GM23248 (cell line): ENCODE results near the gene NKAIN2. TPM values are rescaled to one million over a fixed set of nuclear protein-coding genes. Genes with fewer than 3 reads are reported as not detected.
A peak's percentile ranks its signal among the peaks of the same experiment; 100 is the strongest.

Source experiments
- DNase-seq: peaks from one replicate; pipeline ENCODE4 v3.0.0-alpha.2; 2015
- H2AFZ ChIP-seq: fragments of 200-600 bp; sonication (generic); 2 replicates; pipeline ENCODE4 v1.6.1; 2016; ENCODE audit warnings: antibody characterized with exemption
- H3F3A ChIP-seq: fragments of 200-600 bp; sonication (generic); 2 replicates; pipeline ENCODE4 v1.6.1; 2016; ENCODE audit warnings: mild to moderate bottlenecking, antibody characterized with exemption, mixed run types; ENCODE audit not compliant: insufficient read depth
- H3K27ac ChIP-seq: fragments of 200-600 bp; sonication (generic); 2 replicates; pipeline ENCODE4 v1.5.1; 2016; ENCODE audit warnings: mild to moderate bottlenecking
- H3K27me3 ChIP-seq: fragments of 200-600 bp; sonication (generic); replicated peaks from 2 replicates; pipeline ENCODE4 v1.6.1; 2016; ENCODE audit warnings: mild to moderate bottlenecking; ENCODE audit not compliant: insufficient read depth
- H3K36me3 ChIP-seq: fragments of 200-600 bp; sonication (generic); 2 replicates; pipeline ENCODE4 v1.6.1; 2016; ENCODE audit warnings: low read depth, mild to moderate bottlenecking
- H3K4me1 ChIP-seq: fragments of 200-600 bp; sonication (generic); 2 replicates; pipeline ENCODE4 v1.6.1; 2016; ENCODE audit warnings: mild to moderate bottlenecking; ENCODE audit not compliant: insufficient read depth
- H3K4me2 ChIP-seq: fragments of 200-600 bp; sonication (generic); one replicate; pipeline ENCODE4 v1.6.1; 2016; ENCODE audit warnings: mild to moderate bottlenecking; ENCODE audit not compliant: unreplicated experiment
- H3K4me3 ChIP-seq: fragments of 200-600 bp; sonication (generic); 2 replicates; pipeline ENCODE4 v1.5.1; 2016; ENCODE audit warnings: mild to moderate bottlenecking
- H3K79me2 ChIP-seq: fragments of 200-600 bp; sonication (generic); 2 replicates; pipeline ENCODE4 v1.6.1; 2016; ENCODE audit warnings: mild to moderate bottlenecking; ENCODE audit not compliant: insufficient read depth
- H3K9ac ChIP-seq: fragments of 200-600 bp; sonication (generic); 2 replicates; pipeline ENCODE4 v1.6.1; 2016; ENCODE audit warnings: mild to moderate bottlenecking
- H3K9me2 ChIP-seq: fragments of 200-600 bp; sonication (generic); 2 replicates; pipeline ENCODE4 v1.6.1; 2016; ENCODE audit warnings: mixed run types, mild to moderate bottlenecking, moderate library complexity; ENCODE audit not compliant: insufficient read depth
- H3K9me3 ChIP-seq: fragments of 200-600 bp; sonication (generic); one replicate; pipeline ENCODE4 v1.6.1; 2017; ENCODE audit warnings: low read depth
- H4K20me1 ChIP-seq: fragments of 200-600 bp; sonication (generic); 2 replicates; pipeline ENCODE4 v1.6.0; 2016; ENCODE audit not compliant: insufficient read depth
- EZH2 ChIP-seq: fragments of 200-600 bp; sonication (generic); IDR thresholded peaks from 2 replicates; pipeline ENCODE4 v1.6.1; 2018; ENCODE audit warnings: antibody characterized with exemption, mild to moderate bottlenecking; ENCODE audit not compliant: insufficient read depth, poor library complexity, severe bottlenecking
- EZH2phosphoT487 ChIP-seq: fragments of 200-600 bp; sonication (generic); IDR thresholded peaks from 2 replicates; pipeline ENCODE4 v1.6.1; 2018; ENCODE audit warnings: antibody characterized with exemption, moderate library complexity, mild to moderate bottlenecking, low read depth; ENCODE audit not compliant: insufficient read depth
- WGBS, 2 experiments: methylation state at CpG; one replicate each; pipeline ENCODE4 v1.1.6; 2015 to 2017; ENCODE audit warnings: low lambda C conversion rate in 2 of 2, low coverage in 1 of 2; ENCODE audit errors: missing lambda C conversion rate in 2 of 2; 5-methylcytosine and 5-hydroxymethylcytosine counted together
- in situ Hi-C: fragments of 300-500 bp; cut with MboI; formaldehyde crosslinking; loops from 2 replicates; pipeline ENCODE4 v1.15.0; 2020
- polyA plus RNA-seq: library from polyadenylated mRNA; unstranded; fragments of >200 nt; fragmentation: Nextera tagmentation; extraction: Ambion mirVana; gene quantifications from 2 replicates; pipeline ENCODE4 v1.2.1, GENCODE V29; 2016
- total RNA-seq: library from RNA; depleted of rRNA; stranded (reverse); fragments of >200 nt; shearing (Covaris generic); gene quantifications from 2 replicates; pipeline ENCODE4 v1.2.3, GENCODE V29; 2014

NKAIN2 gene
- total and polyA plus RNA-seq, 2 experiments from 2014 or later, result not detected

GRCh38 chr6:123769431-123769830, 34.2 kb upstream of the NKAIN2 start:
- Histone ChIP-seq H3K9ac (no peak overlapping the region), H3K9me3 (no peaks in the 10 kb centered on the region), H3K27ac (no peak overlapping the region), H3K79me2 (no peaks in the 10 kb centered on the region), H3K4me2 (no peak overlapping the region), H3K4me1 (no peaks in the 10 kb centered on the region), H4K20me1 (no peaks in the 10 kb centered on the region), H3K36me3 (no peaks in the 10 kb centered on the region), H3K27me3 (no peaks in the 10 kb centered on the region), H3K4me3 (no peak overlapping the region), H3K9me2 (no peaks in the 10 kb centered on the region), H2AFZ (no peak overlapping the region), H3F3A (no peaks in the 10 kb centered on the region)
- WGBS, 2 experiments, result 42 to 46% methylated on average over 2 of the region's 2 CpGs
- TF ChIP-seq EZH2phosphoT487, result no peak
- TF ChIP-seq EZH2, result no peak
- in situ Hi-C loops, result no loop called here
- no peak for DNase-seq

- Histone ChIP-seq H3K79me2 (no peaks in the 10 kb centered on the region), H3K4me1 (no peaks in the 10 kb centered on the region), H3K27ac (no peak overlapping the region), H4K20me1 (no peaks in the 10 kb centered on the region), H3K36me3 (no peaks in the 10 kb centered on the region), H3F3A (no peaks in the 10 kb centered on the region), H3K9ac (no peak overlapping the region), H3K4me3 (no peak overlapping the region), H3K9me2 (no peaks in the 10 kb centered on the region), H2AFZ (no peak overlapping the region), H3K9me3 (no peaks in the 10 kb centered on the region), H3K4me2 (no peak overlapping the region), H3K27me3 (no peaks in the 10 kb centered on the region)
- TF ChIP-seq EZH2, result no peak
- DNase-seq, result no peak
- 45 to 55% methylated on average over 3 of the region's 3 CpGs for WGBS, 2 experiments
- in situ Hi-C loops, result no loop called here
Observed at GRCh38 chr6:123770247-123770949, 33.3 kb upstream of the NKAIN2 start.

GRCh38 chr6:123771126-123771525, 32.5 kb upstream of the NKAIN2 start:
- H3K9me2 ChIP-seq, result no peaks in the 10 kb centered on the region
- H3K27me3 ChIP-seq, result no peaks in the 10 kb centered on the region
- H3K4me1 ChIP-seq, result no peaks in the 10 kb centered on the region
- H3K4me2 ChIP-seq, result no peak overlapping the region
- H2AFZ ChIP-seq, result no peak overlapping the region
- no peaks in the 10 kb centered on the region for H3K9me3 ChIP-seq
- no peak overlapping the region for H3K27ac ChIP-seq
- no peak overlapping the region for H3K9ac ChIP-seq
- H3K36me3 ChIP-seq, result no peaks in the 10 kb centered on the region
- no peaks in the 10 kb centered on the region for H3K79me2 ChIP-seq
- no peak overlapping the region for H3K4me3 ChIP-seq
- H4K20me1 ChIP-seq, result no peaks in the 10 kb centered on the region
- TF ChIP-seq EZH2 (no peak), EZH2phosphoT487 (no peak)
- WGBS, 2 experiments, result 13 to 19% methylated on average over 2 of the region's 2 CpGs
- H3F3A ChIP-seq, result no peaks in the 10 kb centered on the region
- in situ Hi-C loops, result no loop called here
- no peak for DNase-seq

- no peak for TF ChIP-seq EZH2
Observed at GRCh38 chr6:123777563-123777962, 26.1 kb upstream of the NKAIN2 start.

More at GRCh38 chr6:123777563-123777962, 26.1 kb upstream of the NKAIN2 start:
- H3K36me3 ChIP-seq, result no peaks in the 10 kb centered on the region
- DNase-seq, result peak; percentile 11
- H3K4me2 ChIP-seq, result no peak overlapping the region
- H3K27me3 ChIP-seq, result no peaks in the 10 kb centered on the region; the same call in 1 of the 2 replicates
- no peaks in the 10 kb centered on the region for H3K79me2 ChIP-seq
- no peaks in the 10 kb centered on the region for H4K20me1 ChIP-seq
- no peaks in the 10 kb centered on the region for H3K9me2 ChIP-seq
- WGBS, 2 experiments, result 29 to 36% methylated on average over 3 of the region's 3 CpGs
- H3F3A ChIP-seq, result no peaks in the 10 kb centered on the region
- H2AFZ ChIP-seq, result no peak overlapping the region
- in situ Hi-C loops, result no loop called here
- H3K9me3 ChIP-seq, result no peaks in the 10 kb centered on the region
- H3K27ac ChIP-seq, result no peak overlapping the region
- no peak overlapping the region for H3K9ac ChIP-seq
- H3K4me3 ChIP-seq, result no peak overlapping the region
- no peaks in the 10 kb centered on the region for H3K4me1 ChIP-seq
